ENCODE results near the gene AHI1.

AHI1 gene

DNA sequence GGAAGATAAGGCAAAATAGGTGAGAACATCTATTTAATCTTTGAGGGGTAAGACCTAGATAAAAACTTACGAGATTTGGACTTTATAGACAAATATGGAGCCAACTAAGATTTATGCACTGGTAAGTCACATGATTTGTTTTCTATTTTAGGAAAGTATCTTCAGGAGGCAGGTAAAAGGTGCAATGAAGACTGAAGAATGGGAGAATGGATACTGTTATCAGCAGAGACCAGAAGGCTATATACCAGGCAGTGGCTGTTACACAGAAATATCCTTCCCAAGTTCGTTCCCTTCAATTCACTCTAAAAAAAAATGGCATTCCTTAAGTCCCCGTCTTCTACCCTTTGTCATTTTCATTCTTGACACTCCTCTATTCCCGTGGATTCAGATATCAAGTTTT is 192.7 kb downstream of the AHI1 start:
- DNase-seq (ENCODE audit: low read depth in 1 of 2, low spot score in 1 of 2) = no peak

DNA sequence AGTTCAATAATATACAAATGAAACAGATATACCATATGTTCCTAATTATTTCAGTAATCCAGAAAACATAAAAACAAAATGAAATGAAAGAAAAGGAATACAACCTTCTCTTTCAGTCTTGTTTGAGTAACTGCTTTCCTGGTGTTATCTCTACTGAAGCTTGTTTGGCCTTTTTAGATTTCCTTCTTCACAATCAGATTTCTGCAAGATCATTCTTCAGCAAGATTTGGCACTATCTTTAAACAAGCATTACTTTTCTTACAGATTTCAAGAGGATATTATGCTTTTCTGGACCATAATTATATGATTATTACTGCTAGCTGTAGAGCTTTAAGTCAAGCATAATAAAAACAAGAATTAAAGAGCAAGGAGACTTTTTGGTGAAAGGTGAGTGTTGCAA is 196.2 kb downstream of the AHI1 start:
- no peak for DNase-seq (ENCODE audit: low read depth in 1 of 2, low spot score in 1 of 2)

DNA sequence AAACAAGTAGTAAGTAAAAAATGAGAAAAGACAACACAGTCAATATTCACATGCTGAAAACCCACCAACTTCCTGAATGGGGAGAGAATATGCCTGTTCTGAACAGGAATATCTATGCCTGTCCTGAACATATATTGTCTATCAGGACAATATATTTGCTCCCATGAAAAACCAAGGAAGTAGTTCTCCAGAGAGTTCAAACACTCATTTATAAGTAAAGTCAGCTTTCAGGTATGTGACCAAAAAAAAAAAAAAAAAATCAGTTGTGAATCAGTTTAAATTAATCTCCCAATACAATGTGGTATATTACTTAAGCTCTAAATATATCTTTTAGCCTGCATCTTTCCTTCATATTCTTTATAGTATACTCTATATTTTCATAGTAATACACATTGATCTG is 197.0 kb downstream of the AHI1 start:
- DNase-seq (ENCODE audit: low read depth in 1 of 2, low spot score in 1 of 2) = no peak

DNA sequence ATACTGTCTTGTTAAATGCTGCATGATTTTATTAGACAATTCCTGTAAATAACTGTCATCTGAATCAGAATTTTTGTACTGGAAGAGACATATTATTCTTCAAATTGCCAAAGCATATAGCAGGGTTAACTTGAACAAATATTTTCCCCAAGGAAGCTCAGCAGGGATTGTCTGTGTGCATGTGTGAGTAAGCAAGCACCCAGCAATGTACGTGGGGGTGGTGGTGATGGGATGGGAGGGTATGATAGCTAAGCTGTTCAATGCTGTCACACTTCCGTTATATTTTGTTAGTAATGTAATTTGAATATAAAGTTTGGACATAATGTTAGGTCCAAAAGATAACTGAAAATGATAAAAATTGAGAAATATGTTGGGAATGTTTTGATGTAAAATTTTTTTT is 198.3 kb downstream of the AHI1 start:
- DNase-seq (ENCODE audit: low read depth in 1 of 2, low spot score in 1 of 2) = no peak

DNA sequence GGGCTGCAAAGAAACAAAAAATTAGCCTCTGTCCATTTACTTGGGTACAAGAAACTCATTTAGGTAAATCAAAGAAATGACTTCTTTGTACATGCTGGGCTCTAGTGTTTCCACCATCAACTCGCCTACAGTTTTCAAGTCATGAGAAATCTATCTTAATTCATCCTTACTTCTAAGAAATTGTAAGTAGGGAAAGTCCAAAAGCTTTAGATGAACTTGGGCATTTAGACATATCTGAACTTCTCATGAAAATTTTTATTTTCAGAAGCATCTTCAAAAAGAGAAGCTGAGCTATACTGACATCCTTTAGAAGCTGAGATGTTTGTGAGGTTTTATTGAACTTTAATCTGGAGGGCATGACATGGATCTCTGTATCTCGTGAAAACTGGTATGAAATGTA is 199.1 kb downstream of the AHI1 start:
- DNase-seq (ENCODE audit: low read depth in 1 of 2, low spot score in 1 of 2) = no peak

DNA sequence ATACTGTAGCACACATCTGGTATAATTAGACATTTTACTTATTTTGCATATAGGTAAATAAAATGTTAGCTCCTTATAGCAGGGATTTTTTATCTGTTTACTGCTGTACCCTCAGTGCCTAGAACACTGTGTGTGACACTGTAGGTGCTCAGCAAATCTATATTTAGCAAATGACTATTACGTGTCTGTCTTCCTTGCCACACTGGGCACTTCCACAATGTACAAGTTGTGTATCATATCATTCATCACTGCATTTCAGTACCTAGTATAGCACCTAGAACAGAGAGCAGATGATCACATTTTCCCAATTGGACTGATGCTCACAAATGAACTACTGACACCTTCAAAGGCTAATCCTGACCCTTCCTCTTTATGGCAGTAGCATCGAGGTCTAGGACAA is 200.8 kb downstream of the AHI1 start:
- no peak for DNase-seq (ENCODE audit: low read depth in 1 of 2, low spot score in 1 of 2)

DNA sequence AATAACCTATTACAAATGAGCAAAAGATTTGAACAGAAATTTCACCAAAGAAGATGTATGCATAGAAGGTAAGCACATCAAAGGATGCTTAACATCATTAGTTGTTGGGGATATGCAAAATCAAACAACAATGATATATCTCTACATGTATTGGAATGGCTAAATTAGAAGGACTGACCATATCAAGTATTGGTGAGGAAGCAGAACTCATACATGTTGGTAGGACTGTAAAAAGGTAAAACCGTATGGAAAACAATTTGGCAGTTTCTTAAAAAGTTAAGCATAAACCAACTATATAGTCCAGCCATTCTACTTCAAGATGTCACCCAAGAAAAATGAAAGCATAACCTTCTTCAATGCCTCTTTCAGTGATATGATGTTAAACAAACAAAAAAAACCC is 202.5 kb downstream of the AHI1 start:
- no peak for DNase-seq (ENCODE audit: low read depth in 1 of 2, low spot score in 1 of 2)

DNA sequence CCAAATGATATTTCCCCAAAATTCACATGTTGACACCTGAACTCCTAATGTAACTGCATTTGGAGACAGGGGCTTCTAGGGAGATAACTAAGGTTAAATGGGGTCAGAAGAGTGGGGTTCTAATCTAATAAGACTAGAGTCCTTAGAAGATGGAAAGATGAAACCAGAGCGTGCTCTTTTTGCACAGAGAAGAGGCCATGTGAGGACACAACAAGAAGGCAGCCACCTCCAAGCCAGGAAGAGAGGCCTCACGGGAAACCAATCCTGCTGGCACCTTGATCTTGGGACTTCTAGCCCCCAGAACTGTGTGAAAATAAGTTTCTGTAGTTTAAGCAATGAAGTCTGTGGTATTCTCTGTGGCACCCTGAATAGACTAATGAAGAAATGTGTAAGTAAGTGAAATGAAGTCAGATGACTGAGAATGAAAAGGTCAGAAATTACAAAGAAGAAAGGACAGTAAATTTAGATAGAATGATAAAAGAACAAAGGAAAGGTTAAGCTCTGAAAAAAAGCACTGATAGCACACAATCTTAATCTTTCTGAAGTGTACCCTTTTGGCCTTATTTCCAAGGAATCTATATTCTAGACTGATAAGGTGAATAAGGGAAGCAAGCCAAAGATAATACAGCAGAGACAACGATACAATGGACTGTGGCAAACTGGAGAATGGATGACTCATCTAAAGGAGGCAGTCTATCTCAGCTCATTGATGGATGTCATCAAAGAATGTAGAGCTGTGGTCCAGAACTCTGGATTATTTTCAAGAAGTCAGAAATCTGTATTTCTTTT is 206.1 kb downstream of the AHI1 start:
- no peak for DNase-seq (ENCODE audit: low read depth in 1 of 2, low spot score in 1 of 2)

DNA sequence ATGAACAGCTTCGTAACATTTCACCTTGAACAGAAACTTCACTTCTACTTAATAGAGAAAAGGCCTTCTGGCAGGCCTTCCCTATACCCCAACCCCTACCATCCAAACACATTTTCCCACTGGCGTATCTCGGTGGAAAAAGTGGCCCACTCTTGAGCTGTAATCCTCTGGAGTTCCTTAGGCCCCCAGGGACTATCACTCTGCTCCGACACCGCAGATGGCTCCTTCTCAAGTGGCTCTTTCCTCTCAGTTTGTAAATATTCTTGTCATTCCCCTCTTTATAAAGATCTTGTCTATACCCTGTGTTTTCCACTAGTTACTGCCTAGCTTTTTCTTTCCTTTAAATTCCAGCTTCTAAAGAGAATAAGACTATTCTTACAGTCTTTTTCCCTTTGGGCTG is 207.7 kb downstream of the AHI1 start:
- DNase-seq (ENCODE audit: low read depth in 1 of 2, low spot score in 1 of 2) = no peak

DNA sequence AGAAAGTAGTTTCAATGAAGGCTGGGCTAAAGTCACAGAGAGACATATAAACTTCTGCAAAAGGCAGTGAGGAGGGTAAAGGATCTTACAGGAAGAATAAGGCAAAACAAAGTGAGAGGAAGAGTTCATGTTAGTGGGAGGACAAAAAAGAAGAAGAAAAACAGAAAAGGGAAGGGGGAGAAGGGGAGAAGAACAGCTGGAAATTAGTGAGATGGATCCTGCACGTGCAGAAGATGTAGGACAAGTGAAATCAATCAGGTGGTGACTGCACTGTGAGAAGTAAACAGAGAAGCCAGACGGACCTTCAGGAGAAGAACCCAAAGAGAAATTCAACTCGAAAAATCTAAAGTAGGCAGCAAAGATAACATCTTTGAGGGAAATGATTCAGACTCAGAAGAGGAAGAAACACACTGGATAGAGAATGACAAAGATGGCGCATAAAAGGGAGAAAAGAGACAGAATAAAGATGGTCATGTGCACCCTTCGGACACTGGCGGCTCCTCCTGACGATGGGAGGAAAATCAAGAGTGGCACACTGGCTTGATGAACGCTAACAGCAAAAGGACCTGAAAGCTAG is 210.5 kb downstream of the AHI1 start:
- no peak for DNase-seq (ENCODE audit: low read depth in 1 of 2, low spot score in 1 of 2)

DNA sequence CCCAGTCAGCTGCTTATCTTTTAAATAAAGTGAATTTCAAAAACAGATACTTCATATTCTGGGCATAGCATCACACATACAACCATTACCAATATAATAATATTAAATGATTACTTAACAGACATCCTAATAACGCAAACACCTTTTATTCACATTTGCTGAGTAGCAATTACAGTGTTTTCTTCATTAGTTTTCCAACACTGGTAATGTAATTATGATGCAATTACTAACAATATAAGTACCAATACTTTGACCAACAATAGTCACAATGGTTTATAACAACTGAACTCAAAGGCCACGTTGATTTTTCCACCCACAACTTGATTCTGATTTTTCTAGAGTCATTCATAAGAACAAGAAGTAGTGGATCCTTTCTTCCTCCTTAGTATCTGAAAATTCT is 212.4 kb downstream of the AHI1 start:
- DNase-seq (ENCODE audit: low read depth in 1 of 2, low spot score in 1 of 2) = no peak

DNA sequence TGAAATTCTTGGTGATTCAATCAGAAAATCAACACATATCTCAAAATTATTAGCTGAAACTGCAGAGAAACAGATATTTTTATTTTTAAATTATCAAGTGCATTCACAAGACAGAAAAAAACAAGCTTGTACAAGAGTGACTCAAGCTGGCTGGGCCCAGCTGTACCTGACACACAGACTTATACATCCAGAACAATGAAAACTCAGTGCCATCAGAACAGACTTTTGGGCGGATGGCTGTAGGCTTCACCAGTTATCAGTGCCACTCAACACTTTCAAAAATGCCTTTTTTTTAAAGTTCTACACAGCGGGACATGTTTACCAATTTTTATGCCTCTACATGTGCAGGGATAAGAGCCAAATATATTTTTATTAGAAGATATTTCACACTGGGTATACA is 213.6 kb downstream of the AHI1 start:
- no peak for DNase-seq (ENCODE audit: low read depth in 1 of 2, low spot score in 1 of 2)

DNA sequence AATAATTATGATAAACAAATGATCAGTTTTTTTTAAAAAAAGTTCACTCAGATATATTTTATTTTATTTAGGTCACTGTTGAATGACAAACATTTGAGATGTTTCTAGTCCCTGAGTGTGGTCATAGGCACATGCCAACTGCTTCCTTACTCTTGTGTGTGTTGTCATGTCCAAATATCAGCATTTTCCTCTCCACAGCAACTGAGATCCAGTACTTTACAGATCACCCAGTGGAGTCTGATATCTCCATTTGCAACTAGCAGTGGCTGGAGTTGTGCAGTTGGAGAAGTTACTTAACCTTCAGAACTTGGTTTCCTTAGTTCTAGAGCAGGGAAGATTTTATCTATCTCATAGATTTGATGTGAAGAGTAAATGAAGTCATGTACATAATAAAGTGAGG is 215.1 kb downstream of the AHI1 start:
- DNase-seq (ENCODE audit: low read depth in 1 of 2, low spot score in 1 of 2) = no peak

DNA sequence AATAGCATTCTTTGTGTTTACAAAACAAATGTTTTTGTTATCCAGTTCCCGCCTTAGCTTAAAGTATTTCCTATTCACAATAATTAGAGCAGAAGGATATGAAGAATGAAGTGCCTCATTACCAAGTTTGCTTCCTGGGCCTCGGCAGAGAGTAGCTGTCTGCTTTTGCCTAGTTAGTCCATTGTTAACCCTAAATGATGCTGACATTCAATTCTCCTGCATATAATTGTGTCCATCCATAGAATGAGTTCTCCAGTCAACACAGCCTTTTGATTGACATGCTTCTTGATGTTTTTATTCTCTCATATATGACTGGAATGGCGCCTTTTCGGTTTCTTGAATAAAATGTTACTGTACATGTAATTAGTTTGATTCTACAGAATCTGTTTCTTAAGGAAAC is 215.6 kb downstream of the AHI1 start:
- DNase-seq (ENCODE audit: low read depth in 1 of 2, low spot score in 1 of 2) = no peak

DNA sequence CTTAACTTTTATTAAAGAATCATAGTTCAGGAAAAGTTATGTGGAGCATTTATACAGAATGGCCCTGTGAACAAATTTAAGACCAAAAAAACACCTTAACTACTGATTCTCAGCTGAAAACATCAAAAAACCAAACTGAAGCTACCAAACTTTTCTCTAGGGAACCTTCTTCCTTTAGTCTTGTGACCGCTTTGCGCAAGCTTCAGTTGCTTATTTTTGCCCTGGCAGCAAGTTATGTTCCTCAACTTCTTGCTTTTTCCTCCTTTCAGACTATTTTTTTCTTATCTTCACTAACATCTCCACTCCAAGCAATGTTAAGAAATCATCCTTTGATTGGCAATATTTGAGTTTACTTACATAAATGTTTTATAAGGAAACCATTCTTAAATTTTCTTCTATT is 216.3 kb downstream of the AHI1 start:
- no peak for DNase-seq (ENCODE audit: low read depth in 1 of 2, low spot score in 1 of 2)

DNA sequence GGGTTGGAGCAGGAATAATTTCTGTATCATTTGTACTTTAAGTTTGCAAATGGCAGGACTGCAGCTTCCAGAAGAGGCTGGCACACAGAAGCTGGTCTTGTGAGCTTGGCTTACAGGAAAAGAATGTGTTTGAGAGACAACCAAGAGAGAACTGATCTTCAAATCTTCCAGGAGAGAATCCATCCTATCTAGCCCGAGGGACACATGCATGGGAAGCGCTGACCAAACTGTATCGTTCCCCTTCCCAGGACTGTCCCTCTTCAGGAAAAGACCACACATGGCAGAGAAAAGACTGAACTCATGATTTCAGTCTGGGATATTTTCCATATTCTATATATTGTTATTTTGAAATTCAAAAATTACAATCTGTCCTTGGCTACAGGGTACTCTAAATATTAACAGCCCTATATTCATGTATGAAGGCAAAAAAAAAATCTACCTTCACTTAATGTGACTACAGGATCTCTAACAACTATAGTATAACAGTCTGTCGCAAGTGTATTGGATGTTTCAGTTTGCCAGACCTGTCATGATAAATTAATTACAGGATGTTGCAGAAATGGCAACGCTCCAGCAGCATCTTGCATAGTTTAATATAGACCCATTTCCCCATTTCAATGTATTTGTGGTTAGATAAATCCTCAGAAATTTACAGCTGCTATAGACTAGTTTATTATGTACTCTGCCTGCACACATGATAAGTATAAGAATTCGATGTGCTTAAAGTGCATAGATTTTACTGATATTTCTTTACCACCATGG is 217.0 kb downstream of the AHI1 start:
- no peak for DNase-seq (ENCODE audit: low read depth in 1 of 2, low spot score in 1 of 2)

DNA sequence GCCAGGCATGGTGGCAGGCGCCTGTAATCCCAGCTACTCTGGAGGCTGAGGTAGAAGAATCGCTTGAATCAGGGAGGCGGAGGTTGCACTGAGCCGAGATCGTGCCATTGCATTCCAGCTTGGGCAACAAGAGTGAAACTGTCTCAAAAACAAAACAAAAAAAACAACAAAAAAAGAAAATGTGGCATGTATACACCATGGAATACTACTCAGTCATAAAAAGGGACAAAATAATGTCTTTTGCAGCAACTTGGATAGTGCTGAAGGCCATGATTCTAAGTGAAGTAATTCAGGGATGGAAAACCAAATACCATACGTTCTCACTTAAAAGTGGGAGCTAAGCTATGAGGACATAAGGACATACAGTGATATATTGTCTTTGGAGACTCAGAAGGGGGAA is 220.1 kb downstream of the AHI1 start:
- DNase-seq (ENCODE audit: low read depth in 1 of 2, low spot score in 1 of 2) = no peak

DNA sequence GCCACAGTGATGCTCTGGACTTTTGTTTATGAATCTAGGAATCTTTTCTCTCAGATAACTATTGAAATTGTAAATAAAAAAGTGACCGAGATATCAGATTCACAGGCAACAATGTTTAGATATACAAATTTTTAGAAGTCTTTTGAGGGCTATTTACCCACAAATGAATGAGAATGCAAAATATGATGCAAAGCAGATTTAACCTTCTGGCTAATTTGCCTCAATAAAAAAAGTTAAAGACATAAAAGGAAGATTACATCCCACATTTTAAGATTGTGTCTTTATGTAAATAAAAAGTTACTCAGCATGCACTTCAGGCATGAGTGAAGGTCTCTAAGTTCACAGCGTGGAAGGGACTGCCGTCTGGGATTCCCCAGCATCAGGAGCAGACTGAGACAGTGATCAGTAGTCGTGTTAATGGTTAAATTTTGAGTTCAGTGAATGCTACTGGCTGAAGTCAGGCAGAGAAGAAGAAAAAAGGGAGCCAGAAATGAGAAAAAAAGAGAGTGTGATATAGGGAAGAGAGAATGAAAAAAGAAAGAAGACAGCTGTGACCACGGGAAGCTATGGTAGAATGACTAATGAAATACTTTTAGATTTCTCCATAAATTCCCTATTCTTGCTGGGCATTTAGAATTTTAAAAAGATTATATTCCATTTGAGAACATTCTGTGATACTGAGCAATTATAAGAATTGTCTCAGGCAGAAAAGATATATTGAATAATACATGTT is 222.8 kb downstream of the AHI1 start:
- DNase-seq (ENCODE audit: low read depth in 1 of 2, low spot score in 1 of 2) = no peak

DNA sequence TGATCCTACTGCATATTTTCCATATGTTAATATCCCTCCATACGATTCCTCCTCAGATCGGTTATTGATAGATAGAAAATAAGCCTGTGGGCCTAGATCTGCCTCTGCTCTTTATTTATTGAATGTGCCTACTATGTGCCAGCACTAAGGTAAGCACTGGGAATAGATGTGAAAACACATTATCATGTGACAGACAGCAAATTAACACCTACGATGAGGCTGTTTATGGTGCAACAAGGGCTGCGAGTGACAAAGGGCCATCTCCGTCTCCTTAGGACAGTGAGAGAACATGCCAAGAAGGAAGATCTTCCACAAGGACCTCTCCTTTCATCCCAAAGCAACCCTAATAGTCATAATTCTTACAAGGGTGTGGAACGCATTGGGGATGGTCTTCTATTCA is 225.9 kb downstream of the AHI1 start:
- DNase-seq (ENCODE audit: low read depth in 1 of 2, low spot score in 1 of 2) = no peak

DNA sequence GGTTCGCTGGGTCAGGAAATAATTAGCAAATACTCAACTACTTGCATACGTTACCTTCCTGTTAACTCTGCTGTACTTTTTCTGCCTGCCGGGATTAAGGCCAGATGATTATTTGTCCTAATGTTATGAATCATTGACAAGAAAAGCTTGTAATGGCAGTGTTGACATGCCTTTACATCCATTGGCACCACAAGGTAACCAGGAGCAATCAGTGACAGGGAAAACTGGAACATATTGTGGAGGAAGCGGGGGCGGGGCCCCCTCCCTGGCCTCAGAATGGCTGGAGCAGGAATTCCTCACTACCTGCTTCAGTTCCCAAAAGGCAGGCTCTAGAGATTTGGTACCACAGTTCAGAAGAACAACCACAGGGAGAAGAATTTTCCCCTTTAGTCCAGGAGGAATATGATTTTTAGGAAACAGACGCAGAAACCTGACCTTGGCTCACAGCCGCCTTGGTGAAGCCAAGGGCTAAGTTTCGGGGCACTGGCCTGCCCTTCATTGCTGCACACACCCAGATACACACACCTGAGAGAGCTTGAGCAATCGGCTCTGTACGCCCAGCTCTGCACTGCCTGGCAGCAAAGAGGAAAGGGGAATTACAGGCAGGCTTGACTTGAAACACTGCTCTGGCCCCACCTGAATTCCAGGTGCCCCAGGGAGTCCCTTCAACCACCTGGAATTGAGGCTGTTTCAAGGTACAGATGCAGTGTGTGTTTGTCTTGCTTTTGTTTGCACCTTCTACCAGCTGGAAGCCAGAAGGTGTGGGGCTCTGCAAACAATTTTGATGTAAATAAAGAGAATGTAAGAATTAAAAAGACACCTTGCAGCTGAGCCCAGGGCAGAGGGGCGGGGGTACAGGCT is 226.6 kb downstream of the AHI1 start:
- DNase-seq (ENCODE audit: low read depth in 1 of 2, low spot score in 1 of 2) = no peak

DNA sequence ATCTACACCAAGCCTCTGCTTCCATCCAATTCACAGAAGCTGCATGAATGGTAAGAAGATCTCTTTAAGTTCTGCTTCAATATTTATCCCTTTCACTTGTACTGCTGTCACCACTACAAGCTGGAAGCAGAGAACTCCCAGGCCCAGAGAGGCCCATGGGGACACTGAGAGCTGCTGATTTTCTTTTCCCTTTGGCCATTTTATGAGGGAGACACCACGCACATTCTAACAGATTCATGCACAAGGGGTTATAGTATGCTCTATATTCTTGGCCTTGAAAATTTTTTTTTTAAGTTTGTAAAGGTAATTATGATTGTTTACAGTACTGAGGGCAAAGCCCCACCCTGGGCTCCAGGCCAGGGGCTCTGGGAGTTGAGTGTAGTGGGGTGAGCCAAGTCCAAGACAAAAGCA is 228.1 kb downstream of the AHI1 start:
- DNase-seq (ENCODE audit: low read depth in 1 of 2, low spot score in 1 of 2) = no peak

Data from activated CD4-positive, alpha-beta T cell treated with anti-CD3 and anti-CD28 coated beads, Interleukin-2, amount 50 U/mL, for 24 hours (primary cell).